Measurements from ENCODE around the gene KRIT1.

DNA sequence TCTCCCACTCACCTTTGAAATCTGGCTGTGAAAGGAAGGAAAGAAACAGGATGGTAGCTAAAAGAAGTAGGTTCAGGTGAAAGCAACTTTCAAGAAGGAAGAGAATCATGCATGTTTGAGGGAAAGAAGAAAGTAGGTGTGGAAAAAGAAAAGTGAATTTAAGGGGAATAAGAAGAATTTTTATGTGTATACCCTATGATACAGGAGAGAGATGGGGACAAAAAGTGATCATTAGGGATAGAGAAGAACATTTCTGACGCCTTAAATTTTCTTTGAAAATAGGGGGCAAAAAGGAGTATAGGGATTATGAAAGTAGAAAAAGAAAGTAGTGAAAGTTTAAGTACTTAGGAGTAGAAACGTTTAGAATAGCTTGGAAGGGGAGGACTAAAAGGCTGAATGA lies 15.2 kb downstream of the KRIT1 start:
- TF ChIP-seq, protein P1, sequence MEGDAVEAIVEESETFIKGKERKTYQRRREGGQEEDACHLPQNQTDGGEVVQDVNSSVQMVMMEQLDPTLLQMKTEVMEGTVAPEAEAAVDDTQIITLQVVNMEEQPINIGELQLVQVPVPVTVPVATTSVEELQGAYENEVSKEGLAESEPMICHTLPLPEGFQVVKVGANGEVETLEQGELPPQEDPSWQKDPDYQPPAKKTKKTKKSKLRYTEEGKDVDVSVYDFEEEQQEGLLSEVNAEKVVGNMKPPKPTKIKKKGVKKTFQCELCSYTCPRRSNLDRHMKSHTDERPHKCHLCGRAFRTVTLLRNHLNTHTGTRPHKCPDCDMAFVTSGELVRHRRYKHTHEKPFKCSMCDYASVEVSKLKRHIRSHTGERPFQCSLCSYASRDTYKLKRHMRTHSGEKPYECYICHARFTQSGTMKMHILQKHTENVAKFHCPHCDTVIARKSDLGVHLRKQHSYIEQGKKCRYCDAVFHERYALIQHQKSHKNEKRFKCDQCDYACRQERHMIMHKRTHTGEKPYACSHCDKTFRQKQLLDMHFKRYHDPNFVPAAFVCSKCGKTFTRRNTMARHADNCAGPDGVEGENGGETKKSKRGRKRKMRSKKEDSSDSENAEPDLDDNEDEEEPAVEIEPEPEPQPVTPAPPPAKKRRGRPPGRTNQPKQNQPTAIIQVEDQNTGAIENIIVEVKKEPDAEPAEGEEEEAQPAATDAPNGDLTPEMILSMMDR (IDR thresholded peaks at IDR 0.05): no peak
- no peak for TF ChIP-seq POLR2A (IDR thresholded peaks at IDR 0.05)

All from testis (tissue), 2 donors.